Measurements from ENCODE around the gene SPDYE2.
"Not testable (repeated sequence)": the region's sequence is repeated elsewhere in the genome, so short reads cannot be mapped to it uniquely, and the experiment has no call there.

Gene SPDYE2

GRCh38 chr7:102550808-102551422 lies at the start of gene SPDYE2:
SPDYE2 (plus strand) TSS chr7:102551226; CDS start chr7:102553256, 2,030 bp downstream.
- DNase-seq (ENCODE audit: low spot score) = not testable (repeated sequence)

GRCh38 chr7:102503141-102503540 lies 47.9 kb upstream of the SPDYE2 start:
- DNase-seq (ENCODE audit: low spot score) = not testable (repeated sequence)

GRCh38 chr7:102505298-102506185 lies 45.5 kb upstream of the SPDYE2 start:
- not testable (repeated sequence) for DNase-seq (ENCODE audit: low spot score)

GRCh38 chr7:102507410-102508088 lies 43.5 kb upstream of the SPDYE2 start:
- DNase-seq (ENCODE audit: low spot score) = not testable (repeated sequence)

GRCh38 chr7:102510575-102510974 lies 40.5 kb upstream of the SPDYE2 start:
- not testable (repeated sequence) for DNase-seq (ENCODE audit: low spot score)

GRCh38 chr7:102511860-102512522 lies 39.0 kb upstream of the SPDYE2 start:
- DNase-seq (ENCODE audit: low spot score) = not testable (repeated sequence)

- DNase-seq (ENCODE audit: low spot score) = peak; percentile 38
Observed at GRCh38 chr7:102512642-102513221, 38.3 kb upstream of the SPDYE2 start.

- DNase-seq (ENCODE audit: low spot score) = not testable (repeated sequence)
Observed at GRCh38 chr7:102514881-102515721, 35.9 kb upstream of the SPDYE2 start.

GRCh38 chr7:102515889-102516288 lies 35.1 kb upstream of the SPDYE2 start:
- DNase-seq (ENCODE audit: low spot score) = not testable (repeated sequence)

- not testable (repeated sequence) for DNase-seq (ENCODE audit: low spot score)
Observed at GRCh38 chr7:102516951-102517350, 34.1 kb upstream of the SPDYE2 start.

GRCh38 chr7:102517550-102518147 lies 33.4 kb upstream of the SPDYE2 start, which contains the start of gene RASA4B:
RASA4B (minus strand) TSS chr7:102517777; CDS start chr7:102517710, 67 bp downstream.
- peak; percentile 8 for DNase-seq (ENCODE audit: low spot score)

GRCh38 chr7:102520797-102521196 lies 30.2 kb upstream of the SPDYE2 start:
- DNase-seq (ENCODE audit: low spot score) = not testable (repeated sequence)

GRCh38 chr7:102524803-102525202 lies 26.2 kb upstream of the SPDYE2 start:
- not testable (repeated sequence) for DNase-seq (ENCODE audit: low spot score)

GRCh38 chr7:102527182-102527581 lies 23.8 kb upstream of the SPDYE2 start:
- DNase-seq (ENCODE audit: low spot score) = not testable (repeated sequence)

GRCh38 chr7:102527822-102528793 lies 22.9 kb upstream of the SPDYE2 start:
- not testable (repeated sequence) for DNase-seq (ENCODE audit: low spot score)

GRCh38 chr7:102531583-102531982 lies 19.4 kb upstream of the SPDYE2 start:
- DNase-seq (ENCODE audit: low spot score) = not testable (repeated sequence)

- DNase-seq (ENCODE audit: low spot score) = not testable (repeated sequence)
Observed at GRCh38 chr7:102532127-102532526, 18.9 kb upstream of the SPDYE2 start.

GRCh38 chr7:102535062-102535615 lies 15.9 kb upstream of the SPDYE2 start:
- not testable (repeated sequence) for DNase-seq (ENCODE audit: low spot score)

Data from CD4-positive, alpha-beta T cell treated with Interleukin-6 at 100 ng/mL for 8 hours (primary cell).